ENCODE results near the gene CDC45.

Gene CDC45

DNA sequence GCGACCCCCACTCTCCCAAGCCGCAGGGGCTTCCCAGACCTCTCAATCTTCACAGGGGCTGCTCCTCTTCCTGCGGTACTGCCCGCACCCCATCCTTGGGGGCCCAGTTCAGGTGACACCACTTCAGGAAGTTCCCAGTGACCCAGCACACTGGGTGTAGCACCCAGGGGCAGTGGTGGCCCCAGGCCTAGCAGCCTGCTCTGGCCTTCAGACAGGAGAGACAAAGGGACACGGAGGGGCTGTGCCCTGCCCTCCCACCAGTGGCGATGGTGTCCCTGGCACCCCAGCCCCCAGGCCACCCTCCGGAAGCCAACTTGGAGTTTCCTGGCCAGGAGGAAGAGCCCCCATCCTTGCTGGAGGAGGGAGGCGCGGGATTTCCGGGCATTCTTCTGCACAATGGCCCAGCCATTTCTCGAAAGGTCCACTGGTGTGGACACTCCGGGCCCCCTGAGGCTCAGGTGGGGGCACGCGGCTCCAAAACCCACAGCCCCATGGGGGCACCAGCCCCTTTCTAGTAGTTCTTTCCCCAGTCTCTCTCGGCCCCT is 45.5 kb downstream of the CDC45 start:
- DNase-seq (ENCODE audit: extremely low read depth, low read depth) = no peak

DNA sequence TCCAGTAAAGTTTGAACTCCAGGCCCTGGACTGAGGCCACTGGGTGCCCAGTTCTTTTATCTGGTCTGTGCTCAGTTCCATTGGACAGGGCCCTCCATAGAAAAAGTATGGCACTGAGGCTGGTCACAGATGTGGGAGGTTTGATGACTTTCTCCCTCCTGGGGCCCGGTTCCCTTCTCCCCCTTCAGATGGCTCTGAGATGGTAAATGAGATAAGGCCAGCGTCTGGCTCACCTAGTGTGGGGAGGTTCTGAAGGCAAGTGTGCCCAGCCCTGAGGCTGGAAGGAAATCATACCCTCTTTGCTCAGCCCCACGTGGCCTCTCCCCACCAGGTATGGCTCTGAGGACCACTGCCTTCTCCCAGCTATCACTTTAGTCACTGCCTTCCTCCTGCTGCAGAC is 45.9 kb downstream of the CDC45 start:
- no peak for DNase-seq (ENCODE audit: extremely low read depth, low read depth)
- no peak for TF ChIP-seq CTCF (IDR thresholded peaks at IDR 0.05; ENCODE audit: low read depth, low read length)

More for the DNA sequence above, 45.5 kb downstream of the CDC45 start:
- no peak for TF ChIP-seq CTCF (IDR thresholded peaks at IDR 0.05; ENCODE audit: low read depth, low read length)

DNA sequence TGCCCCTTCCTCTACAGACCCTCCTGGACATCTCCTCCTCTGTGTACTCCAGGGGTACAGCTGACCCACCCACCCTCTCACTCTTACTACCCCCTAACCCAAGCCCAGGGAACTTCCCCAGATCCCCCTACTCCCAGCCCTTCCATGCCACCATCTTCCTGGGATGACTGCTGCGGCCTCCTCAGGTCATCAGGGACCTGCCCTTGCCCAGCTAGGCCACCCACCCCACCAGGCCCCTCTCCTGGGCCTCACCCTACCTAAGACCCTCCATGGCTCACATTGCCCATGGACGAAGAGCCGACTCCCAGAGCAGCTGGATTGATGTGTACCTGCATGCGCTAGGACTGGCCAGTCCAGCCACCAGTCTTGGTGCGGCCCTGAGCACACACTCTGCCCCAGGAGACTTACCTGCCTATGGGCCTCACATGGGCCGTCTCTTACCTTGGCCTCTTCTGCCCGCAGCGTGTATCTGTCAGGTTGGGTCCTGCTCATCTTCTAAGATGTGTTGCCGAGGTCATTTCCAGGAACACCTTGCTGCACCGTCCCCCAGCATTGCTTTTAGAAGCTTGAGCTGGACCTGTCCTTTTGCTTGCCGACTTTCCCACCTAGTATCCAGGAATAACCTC is 46.5 kb downstream of the CDC45 start:
- no peak for DNase-seq (ENCODE audit: extremely low read depth, low read depth)
- TF ChIP-seq CTCF (IDR thresholded peaks at IDR 0.05; ENCODE audit: low read depth, low read length) = no peak

- no peak for DNase-seq (ENCODE audit: extremely low read depth, low read depth)
- TF ChIP-seq CTCF (IDR thresholded peaks at IDR 0.05; ENCODE audit: low read depth, low read length) = no peak
Observed at GRCh38 chr22:19526702-19527111, 47.0 kb downstream of the CDC45 start.

DNA sequence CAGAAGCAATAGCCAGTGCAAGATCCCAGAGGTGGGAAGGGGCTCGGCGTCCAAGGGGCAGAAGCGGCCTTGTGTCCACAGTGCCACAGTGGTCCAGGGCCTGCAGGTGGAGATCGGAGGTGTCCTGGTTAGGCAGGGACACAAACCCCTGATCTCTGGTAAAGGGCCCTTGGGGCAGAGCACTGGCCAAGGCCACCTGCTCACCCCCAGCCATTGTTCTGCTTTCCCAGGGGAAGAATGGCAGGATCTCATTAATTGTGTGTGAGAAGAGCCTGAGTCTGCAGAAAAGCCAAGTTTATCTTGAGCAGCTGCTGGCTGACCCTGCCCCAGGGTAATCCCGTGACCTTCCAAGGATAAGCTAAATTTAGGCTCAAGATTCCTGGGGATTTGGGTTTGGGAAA is 47.6 kb downstream of the CDC45 start:
- DNase-seq (ENCODE audit: extremely low read depth, low read depth) = no peak
- TF ChIP-seq CTCF (IDR thresholded peaks at IDR 0.05; ENCODE audit: low read depth, low read length) = no peak

DNA sequence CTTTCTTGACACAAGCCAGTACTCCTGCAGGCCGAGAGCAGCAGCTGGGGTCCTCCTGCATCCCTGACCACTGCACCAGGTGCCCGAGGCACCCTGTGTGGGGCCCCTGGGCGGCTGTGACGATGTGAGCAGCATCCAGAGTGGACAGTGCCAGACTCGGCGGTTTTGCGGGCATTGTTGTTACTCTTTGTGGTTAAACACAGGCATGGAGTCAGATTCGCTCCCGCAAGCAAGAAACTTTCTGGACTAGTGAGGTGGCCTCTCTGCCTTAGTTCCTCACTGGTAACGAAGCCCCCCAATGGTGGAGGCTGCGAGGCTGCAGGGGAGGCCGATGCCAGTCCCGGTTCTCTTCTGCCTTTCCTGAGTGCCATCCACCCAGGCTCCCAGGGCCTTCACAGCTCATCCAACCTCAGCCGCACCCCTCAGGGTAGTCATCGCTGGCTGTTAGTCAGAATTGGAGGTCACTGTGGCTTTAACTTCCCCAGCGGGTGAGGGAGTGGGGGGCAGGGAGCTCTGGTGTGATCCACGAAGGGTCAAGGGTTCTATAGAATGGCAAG is 48.2 kb downstream of the CDC45 start:
- DNase-seq (ENCODE audit: extremely low read depth, low read depth) = no peak
- no peak for TF ChIP-seq CTCF (IDR thresholded peaks at IDR 0.05; ENCODE audit: low read depth, low read length)

DNA sequence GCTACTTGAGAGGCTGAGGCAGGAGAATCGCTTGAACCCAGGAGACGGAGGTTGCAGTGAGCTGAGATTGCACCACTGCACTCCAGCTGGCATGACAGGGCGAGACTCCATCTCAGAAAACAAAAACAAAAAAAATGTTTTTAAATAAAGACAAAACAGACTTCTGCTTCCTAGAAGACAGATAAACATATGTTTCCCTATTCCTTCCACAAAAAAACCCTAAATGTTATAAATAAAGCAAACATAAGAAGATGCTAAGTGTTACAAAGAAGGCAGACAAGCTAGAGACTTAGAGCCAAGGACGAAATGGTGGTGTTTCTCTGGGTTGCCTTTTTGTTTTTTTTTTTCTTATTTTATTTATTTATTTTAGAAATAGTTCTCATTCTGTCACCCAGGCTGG is 50.1 kb downstream of the CDC45 start:
- no peak for DNase-seq (ENCODE audit: extremely low read depth, low read depth)
- no peak for TF ChIP-seq CTCF (IDR thresholded peaks at IDR 0.05; ENCODE audit: low read depth, low read length)

Measured in AG09319 (cell line).